Measurements from ENCODE around the gene SYCN.

DNA sequence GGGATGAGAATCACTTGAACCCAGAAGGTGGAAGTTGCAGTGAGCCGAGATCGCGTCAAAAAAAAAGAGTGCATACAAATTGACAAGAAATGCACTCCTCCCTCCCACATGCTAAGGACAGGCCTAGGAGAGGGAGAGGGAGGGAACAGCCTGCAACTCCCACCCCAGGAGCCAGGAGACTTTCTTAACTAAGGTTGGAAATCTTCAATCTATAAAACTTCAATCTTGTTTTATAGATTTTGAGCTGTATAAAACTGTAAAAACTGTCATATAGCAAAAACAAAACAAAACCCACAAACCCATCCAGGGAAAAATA, 1.3 kb upstream of the SYCN start:
- TF ChIP-seq, protein P1, sequence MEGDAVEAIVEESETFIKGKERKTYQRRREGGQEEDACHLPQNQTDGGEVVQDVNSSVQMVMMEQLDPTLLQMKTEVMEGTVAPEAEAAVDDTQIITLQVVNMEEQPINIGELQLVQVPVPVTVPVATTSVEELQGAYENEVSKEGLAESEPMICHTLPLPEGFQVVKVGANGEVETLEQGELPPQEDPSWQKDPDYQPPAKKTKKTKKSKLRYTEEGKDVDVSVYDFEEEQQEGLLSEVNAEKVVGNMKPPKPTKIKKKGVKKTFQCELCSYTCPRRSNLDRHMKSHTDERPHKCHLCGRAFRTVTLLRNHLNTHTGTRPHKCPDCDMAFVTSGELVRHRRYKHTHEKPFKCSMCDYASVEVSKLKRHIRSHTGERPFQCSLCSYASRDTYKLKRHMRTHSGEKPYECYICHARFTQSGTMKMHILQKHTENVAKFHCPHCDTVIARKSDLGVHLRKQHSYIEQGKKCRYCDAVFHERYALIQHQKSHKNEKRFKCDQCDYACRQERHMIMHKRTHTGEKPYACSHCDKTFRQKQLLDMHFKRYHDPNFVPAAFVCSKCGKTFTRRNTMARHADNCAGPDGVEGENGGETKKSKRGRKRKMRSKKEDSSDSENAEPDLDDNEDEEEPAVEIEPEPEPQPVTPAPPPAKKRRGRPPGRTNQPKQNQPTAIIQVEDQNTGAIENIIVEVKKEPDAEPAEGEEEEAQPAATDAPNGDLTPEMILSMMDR (conservative IDR thresholded peaks at IDR 0.05; ENCODE audit: low read length) = no peak
- TF ChIP-seq EZH2phosphoT487 (IDR thresholded peaks at IDR 0.05; ENCODE audit: borderline replicate concordance) = no peak

All from Loucy (cell line).